ENCODE measurements around the gene DENND1A. TPM values are rescaled to one million over a fixed set of nuclear protein-coding genes. Genes with fewer than 3 reads are reported as not detected.

DENND1A gene
- total RNA-seq, 1 donor from 2014 or later: 15.4 TPM

GRCh38 chr9:123927625-123928532, 2.0 kb downstream of the DENND1A start:
- DNase-seq (no peak), ATAC-seq (peak; percentile 28)
- intact Hi-C loops (cut with DNase I): loop anchor here (5.0 kb wide), 1 partner anchor 384 kb away; no protein-coding TSS in a partner anchor
- Histone ChIP-seq H3K4me1 (peaks cover 40% of the 10 kb centered on the region), H3K9me3 (no peaks in the 10 kb centered on the region), H3K27me3 (peaks cover 8% of the 10 kb centered on the region), H3K4me3 (peak overlapping the region; percentile 62), H3K36me3 (no peaks in the 10 kb centered on the region), H3K27ac (no peak overlapping the region)
- TF ChIP-seq CTCF (IDR thresholded peaks at IDR 0.05): no peak

GRCh38 chr9:123926941-123927340, 3.0 kb downstream of the DENND1A start:
- peaks cover 8% of the 10 kb centered on the region for H3K27me3 ChIP-seq
- ATAC-seq (no peak), DNase-seq (no peak)
- intact Hi-C loops (cut with DNase I): loop anchor here (5.0 kb wide), 1 partner anchor 385 kb away; no protein-coding TSS in a partner anchor
- H3K9me3 ChIP-seq: no peaks in the 10 kb centered on the region
- H3K4me3 ChIP-seq: no peak overlapping the region
- no peak for TF ChIP-seq CTCF (IDR thresholded peaks at IDR 0.05)
- no peaks in the 10 kb centered on the region for H3K36me3 ChIP-seq
- H3K4me1 ChIP-seq: peaks cover 40% of the 10 kb centered on the region
- H3K27ac ChIP-seq: no peak overlapping the region

GRCh38 chr9:123925819-123926218, 4.1 kb downstream of the DENND1A start:
- ATAC-seq (no peak), DNase-seq (no peak)
- Histone ChIP-seq H3K9me3 (no peaks in the 10 kb centered on the region), H3K36me3 (no peaks in the 10 kb centered on the region), H3K27ac (no peak overlapping the region), H3K4me1 (peaks cover 40% of the 10 kb centered on the region), H3K4me3 (no peak overlapping the region), H3K27me3 (peaks cover 8% of the 10 kb centered on the region)
- intact Hi-C loops (cut with DNase I): loop anchor here (5.0 kb wide), 1 partner anchor 386 kb away; no protein-coding TSS in a partner anchor
- TF ChIP-seq CTCF (IDR thresholded peaks at IDR 0.05): no peak

GRCh38 chr9:123925161-123925560, 4.8 kb downstream of the DENND1A start:
- Histone ChIP-seq H3K4me1 (peaks cover 36% of the 10 kb centered on the region), H3K27me3 (peaks cover 4% of the 10 kb centered on the region), H3K9me3 (no peaks in the 10 kb centered on the region), H3K27ac (no peak overlapping the region), H3K4me3 (no peak overlapping the region), H3K36me3 (no peaks in the 10 kb centered on the region)
- intact Hi-C loops (cut with DNase I): loop anchor here (5.0 kb wide), 1 partner anchor 387 kb away; no protein-coding TSS in a partner anchor
- ATAC-seq (no peak), DNase-seq (no peak)
- TF ChIP-seq CTCF (IDR thresholded peaks at IDR 0.05): no peak

- Histone ChIP-seq H3K27ac (no peak overlapping the region), H3K36me3 (no peaks in the 10 kb centered on the region), H3K27me3 (peaks cover 4% of the 10 kb centered on the region), H3K9me3 (no peaks in the 10 kb centered on the region), H3K4me3 (no peak overlapping the region), H3K4me1 (peaks cover 35% of the 10 kb centered on the region)
- intact Hi-C loops (cut with DNase I): loop anchor here (5.0 kb wide), 1 partner anchor 388 kb away; no protein-coding TSS in a partner anchor
- ATAC-seq: no peak
- no peak for TF ChIP-seq CTCF (IDR thresholded peaks at IDR 0.05)
- DNase-seq: no peak
Observed at GRCh38 chr9:123924727-123925126, 5.2 kb downstream of the DENND1A start.

Data from upper lobe of right lung (tissue), 1 donor.